Suppressor macrophage (primary cell): Measurements from ENCODE around the gene CHRNG.
"Not testable (repeated sequence)": the region's sequence is repeated elsewhere in the genome, so short reads cannot be mapped to it uniquely, and the experiment has no call there.

Experiments used
- DNase-seq, 4 experiments: peaks; one replicate each; pipeline ENCODE4 v3.0.0-alpha.2; 2020 to 2022

The CHRNG gene

GRCh38 chr2:232545511-232546375 is 6.3 kb downstream of the CHRNG start:
- peak in 1 of 4 experiments; percentile 22 for DNase-seq

- DNase-seq = no peak
Observed at GRCh38 chr2:232547991-232548390, 8.5 kb downstream of the CHRNG start.

GRCh38 chr2:232549655-232550353 is 10.3 kb downstream of the CHRNG start:
- no peak for DNase-seq

GRCh38 chr2:232550354-232551249 is 11.1 kb downstream of the CHRNG start, which contains the start of the genes EIF4E2 and TIGD1:
TSS of gene EIF4E2 (plus strand) at chr2:232550689. CDS start at chr2:232550725, 36 bp downstream.
TSS of gene TIGD1 (minus strand) at chr2:232550557. CDS start at chr2:232549882, 675 bp downstream.
- DNase-seq = peak; percentile 95 to 98 (median 98)

- DNase-seq = no peak
Observed at GRCh38 chr2:232551250-232551638, 11.8 kb downstream of the CHRNG start.

GRCh38 chr2:232551776-232552175 is 12.3 kb downstream of the CHRNG start:
- no peak for DNase-seq

- no peak for DNase-seq
Observed at GRCh38 chr2:232556426-232556825, 16.9 kb downstream of the CHRNG start.

- peak in 2 of 4 experiments; percentile 9 to 11 for DNase-seq
Observed at GRCh38 chr2:232562515-232563151, 23.1 kb downstream of the CHRNG start.

GRCh38 chr2:232563580-232563979 is 24.1 kb downstream of the CHRNG start:
- no peak for DNase-seq

- no peak for DNase-seq
Observed at GRCh38 chr2:232567721-232568120, 28.2 kb downstream of the CHRNG start.

GRCh38 chr2:232568161-232568560 is 28.7 kb downstream of the CHRNG start:
- DNase-seq = peak; percentile 50 to 72 (median 66)

- peak in 3 of 4 experiments; percentile 41 to 55 (median 54) for DNase-seq
Observed at GRCh38 chr2:232569541-232569940, 30.0 kb downstream of the CHRNG start.

- DNase-seq = not testable (repeated sequence)
Observed at GRCh38 chr2:232570481-232570880, 31.0 kb downstream of the CHRNG start.

GRCh38 chr2:232571026-232571474 is 31.6 kb downstream of the CHRNG start:
- DNase-seq = no peak

GRCh38 chr2:232573042-232573441 is 33.5 kb downstream of the CHRNG start:
- no peak for DNase-seq

GRCh38 chr2:232573771-232574435 is 34.4 kb downstream of the CHRNG start:
- DNase-seq = no peak

GRCh38 chr2:232574674-232575403 is 35.3 kb downstream of the CHRNG start:
- no peak for DNase-seq

GRCh38 chr2:232575404-232575746 is 35.9 kb downstream of the CHRNG start:
- no peak for DNase-seq

GRCh38 chr2:232576995-232577394 is 37.5 kb downstream of the CHRNG start:
- no peak for DNase-seq

- DNase-seq = no peak
Observed at GRCh38 chr2:232577841-232578240, 38.3 kb downstream of the CHRNG start.

- DNase-seq = no peak
Observed at GRCh38 chr2:232578626-232579025, 39.1 kb downstream of the CHRNG start.
